Measurements from ENCODE around the gene WSCD1.

The WSCD1 gene

GRCh38 chr17:6069539-6070429 is at the start of gene WSCD1:
Gene WSCD1 (plus strand): TSS chr17:6070379. CDS start chr17:6080659, 10,280 bp downstream.
- DNase-seq (ENCODE audit: low read depth): no peak

GRCh38 chr17:6021011-6021400 is 49.2 kb upstream of the WSCD1 start:
- DNase-seq (ENCODE audit: low read depth): no peak

GRCh38 chr17:6021627-6022026 is 48.6 kb upstream of the WSCD1 start:
- DNase-seq (ENCODE audit: low read depth): no peak

- no peak for DNase-seq (ENCODE audit: low read depth)
These were observed 46.9 kb upstream of the WSCD1 start for GRCh38 chr17:6023036-6023831.

- DNase-seq (ENCODE audit: low read depth): no peak
These were observed 45.6 kb upstream of the WSCD1 start for GRCh38 chr17:6024576-6024975.

GRCh38 chr17:6027342-6028024 is 42.7 kb upstream of the WSCD1 start:
- DNase-seq (ENCODE audit: low read depth): no peak

GRCh38 chr17:6028294-6028693 is 41.9 kb upstream of the WSCD1 start:
- DNase-seq (ENCODE audit: low read depth): no peak

- no peak for DNase-seq (ENCODE audit: low read depth)
These were observed 34.3 kb upstream of the WSCD1 start for GRCh38 chr17:6035801-6036394.

- DNase-seq (ENCODE audit: low read depth): no peak
These were observed 29.7 kb upstream of the WSCD1 start for GRCh38 chr17:6040504-6040903.

GRCh38 chr17:6041246-6041645 is 28.9 kb upstream of the WSCD1 start:
- DNase-seq (ENCODE audit: low read depth): no peak

GRCh38 chr17:6043405-6043804 is 26.8 kb upstream of the WSCD1 start:
- DNase-seq (ENCODE audit: low read depth): no peak

GRCh38 chr17:6044261-6044660 is 25.9 kb upstream of the WSCD1 start:
- no peak for DNase-seq (ENCODE audit: low read depth)

- no peak for DNase-seq (ENCODE audit: low read depth)
These were observed 24.4 kb upstream of the WSCD1 start for GRCh38 chr17:6045621-6046357.

- DNase-seq (ENCODE audit: low read depth): no peak
These were observed 23.7 kb upstream of the WSCD1 start for GRCh38 chr17:6046431-6046830.

GRCh38 chr17:6046931-6047330 is 23.2 kb upstream of the WSCD1 start:
- no peak for DNase-seq (ENCODE audit: low read depth)

GRCh38 chr17:6047966-6048365 is 22.2 kb upstream of the WSCD1 start:
- DNase-seq (ENCODE audit: low read depth): no peak

- no peak for DNase-seq (ENCODE audit: low read depth)
These were observed 21.7 kb upstream of the WSCD1 start for GRCh38 chr17:6048486-6048885.

- no peak for DNase-seq (ENCODE audit: low read depth)
These were observed 17.3 kb upstream of the WSCD1 start for GRCh38 chr17:6052926-6053325.

- no peak for DNase-seq (ENCODE audit: low read depth)
These were observed 15.8 kb upstream of the WSCD1 start for GRCh38 chr17:6054372-6054771.

GRCh38 chr17:6056104-6056503 is 14.1 kb upstream of the WSCD1 start:
- DNase-seq (ENCODE audit: low read depth): no peak

GRCh38 chr17:6057562-6057961 is 12.6 kb upstream of the WSCD1 start:
- no peak for DNase-seq (ENCODE audit: low read depth)

- DNase-seq (ENCODE audit: low read depth): no peak
These were observed 10.8 kb upstream of the WSCD1 start for GRCh38 chr17:6059406-6059805.
